ENCODE measurements around the gene TTLL1.
A peak's percentile ranks its signal among the peaks of the same experiment; 100 is the strongest.

TTLL1 gene

GRCh38 chr22:42993651-42994275 lies 95.4 kb downstream of the TTLL1 start:
- DNase-seq (ENCODE audit: low read depth), result no peak

GRCh38 chr22:42992886-42993479 lies 96.2 kb downstream of the TTLL1 start:
- DNase-seq (ENCODE audit: low read depth), result no peak

GRCh38 chr22:42992092-42992491 lies 97.1 kb downstream of the TTLL1 start:
- no peak for DNase-seq (ENCODE audit: low read depth)

GRCh38 chr22:42991010-42991651 lies 98.1 kb downstream of the TTLL1 start:
- peak; percentile 69 for DNase-seq (ENCODE audit: low read depth)

- peak; percentile 57 for DNase-seq (ENCODE audit: low read depth)
These were observed 98.9 kb downstream of the TTLL1 start for GRCh38 chr22:42990131-42990838.

All from HS-27A (cell line).